Vagina (tissue), 2 donors: ENCODE measurements around the gene HMHB1.

Experiments used
- CTCF ChIP-seq, 3 experiments: fragments of 450-650 bp in 2 of 3; fragments of 200-600 bp in 1 of 3; sonication (generic) in 1 of 3; IDR thresholded peaks; one replicate each; pipeline ENCODE4 v1.5.1; 2017 to 2019; ENCODE audit warnings: antibody characterized with exemption in 3 of 3, mild to moderate bottlenecking in 2 of 3, moderate library complexity in 2 of 3
- POLR2A ChIP-seq, 2 donors: fragments of 450-650 bp; IDR thresholded peaks; one replicate each; pipeline ENCODE4 v1.6.1; 2017; ENCODE audit warnings: antibody characterized with exemption in 2 of 2, mild to moderate bottlenecking in 2 of 2, moderate library complexity in 2 of 2

GRCh38 chr5:143836161-143836725 lies 24.3 kb downstream of the HMHB1 start:
- no peak for TF ChIP-seq POLR2A (IDR thresholded peaks at IDR 0.05)
- TF ChIP-seq CTCF (IDR thresholded peaks at IDR 0.05), result no peak
